GM19238 (cell line): ENCODE data around the gene MRGPRF.

Source experiments
- DNase-seq: peaks from one replicate; pipeline ENCODE4 v3.0.0; 2011; ENCODE audit warnings: low spot score; ENCODE audit not compliant: insufficient read length

The MRGPRF gene

GRCh38 chr11:68965901-68966853 is 46.9 kb downstream of the MRGPRF start:
- no peak for DNase-seq

DNA sequence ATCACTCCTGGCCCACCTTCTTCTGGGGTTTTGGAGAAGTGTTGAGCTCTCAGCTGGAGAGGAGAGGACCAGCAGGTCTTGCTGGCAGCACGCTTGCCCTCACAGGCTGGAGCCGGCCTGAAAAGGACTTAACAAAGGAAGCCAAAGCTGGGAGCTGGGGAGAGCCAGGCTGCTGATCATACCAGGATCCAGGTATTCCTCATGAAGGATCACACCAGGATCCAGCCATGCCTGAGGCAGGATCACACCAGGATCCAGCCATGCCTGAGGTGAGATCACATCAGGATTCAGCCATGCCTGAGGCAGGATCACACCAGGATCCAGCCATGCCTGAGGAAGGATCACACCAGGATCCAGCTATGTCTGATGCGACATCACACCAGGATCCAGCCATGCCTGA is 49.3 kb downstream of the MRGPRF start:
- DNase-seq = no peak

- DNase-seq = no peak
These were observed 50.4 kb downstream of the MRGPRF start for GRCh38 chr11:68962527-68963250.

DNA sequence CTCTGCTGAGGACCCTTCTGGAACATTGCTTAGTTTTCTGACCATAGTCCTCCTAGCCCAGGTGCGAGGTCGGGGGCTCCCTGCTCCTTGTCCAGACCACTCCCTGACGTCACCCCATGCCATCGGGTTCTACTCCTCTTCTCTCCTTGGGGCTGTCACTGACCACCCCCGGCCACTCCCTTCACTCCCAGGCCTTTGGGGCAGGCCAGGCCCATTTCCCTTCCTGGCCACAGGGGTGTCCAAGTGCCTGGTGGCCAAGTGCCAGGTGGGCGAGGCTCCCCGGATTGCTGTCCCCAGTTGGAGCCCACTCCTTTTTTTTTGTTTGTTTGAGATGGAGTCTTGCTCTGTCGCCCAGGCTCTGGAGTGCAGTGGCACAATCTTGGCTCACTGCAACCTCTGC is 51.8 kb downstream of the MRGPRF start:
- DNase-seq = no peak

DNA sequence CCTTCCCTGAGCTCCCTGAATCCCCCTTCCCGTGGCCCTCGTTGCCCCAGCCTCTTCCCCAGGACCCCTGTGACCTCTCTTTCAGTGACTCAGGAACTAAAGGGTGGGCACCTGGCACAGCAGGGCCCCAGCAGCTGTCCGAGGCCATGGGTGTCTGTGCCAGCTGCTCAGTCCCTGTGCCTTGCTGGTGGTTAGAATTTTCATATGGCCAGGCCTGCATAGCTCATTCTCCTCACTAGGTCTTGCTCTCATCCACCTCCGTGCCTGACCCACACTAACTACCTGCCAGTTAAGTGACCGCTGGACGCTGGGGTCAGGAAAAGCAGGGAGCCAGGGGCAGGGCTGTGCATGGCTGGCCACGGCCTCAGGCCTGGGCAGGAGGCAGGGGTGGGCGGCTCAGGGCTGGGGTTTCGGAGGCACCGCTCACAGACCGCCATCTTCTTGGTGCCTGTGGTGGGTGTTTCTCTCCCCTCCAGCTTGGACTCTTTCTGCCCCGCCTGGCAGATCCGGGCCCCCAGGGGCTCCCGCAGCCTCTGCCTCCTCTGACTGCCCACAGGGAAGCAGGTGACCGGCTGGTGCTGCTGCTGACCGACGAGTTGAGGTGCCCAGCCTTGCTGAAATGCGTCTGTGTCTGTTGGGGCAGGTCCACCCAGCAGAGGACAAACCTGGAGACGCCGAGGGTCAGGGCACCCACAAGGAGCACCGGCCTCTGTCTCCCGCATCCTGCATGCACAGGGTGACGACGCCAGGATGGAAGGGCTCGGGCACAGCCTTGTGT is 52.6 kb downstream of the MRGPRF start:
- no peak for DNase-seq

GRCh38 chr11:68959465-68960293 is 53.4 kb downstream of the MRGPRF start:
- no peak for DNase-seq

GRCh38 chr11:68958211-68958610 is 54.8 kb downstream of the MRGPRF start:
- no peak for DNase-seq

DNA sequence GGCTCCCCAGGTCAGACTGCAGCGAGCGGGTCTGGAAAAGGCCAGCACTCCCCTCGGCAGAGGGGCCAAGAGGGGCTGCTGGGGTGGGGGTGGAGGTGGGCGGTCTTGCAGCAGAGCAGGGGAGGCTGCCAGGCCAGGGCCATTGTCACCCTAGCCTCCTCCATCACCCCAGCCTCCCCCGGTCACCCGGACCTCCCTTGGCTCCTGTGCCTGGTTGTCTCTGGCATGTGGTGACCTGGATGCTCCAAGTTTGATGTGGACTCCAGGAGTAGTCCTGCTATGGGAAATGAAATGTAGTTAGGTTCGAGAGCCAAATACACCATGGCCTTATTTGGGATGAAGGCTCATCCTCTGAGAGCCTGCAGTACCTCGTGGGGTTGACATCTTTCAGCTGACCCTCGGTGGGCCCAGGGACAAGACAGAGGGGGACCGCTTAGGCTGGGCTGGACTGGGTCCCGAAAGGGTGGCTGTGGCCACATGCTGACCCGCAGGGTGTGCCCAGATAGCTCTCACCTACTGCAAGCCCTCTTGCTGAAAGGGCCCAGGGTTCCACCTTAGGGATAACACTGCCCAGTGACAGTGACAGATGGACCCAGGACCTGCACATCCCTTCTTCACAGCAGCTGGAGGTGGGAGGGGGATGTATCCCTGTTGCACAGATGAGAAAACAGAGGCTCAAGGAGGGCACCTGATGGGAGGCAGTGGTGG is 56.3 kb downstream of the MRGPRF start:
- no peak for DNase-seq

DNA sequence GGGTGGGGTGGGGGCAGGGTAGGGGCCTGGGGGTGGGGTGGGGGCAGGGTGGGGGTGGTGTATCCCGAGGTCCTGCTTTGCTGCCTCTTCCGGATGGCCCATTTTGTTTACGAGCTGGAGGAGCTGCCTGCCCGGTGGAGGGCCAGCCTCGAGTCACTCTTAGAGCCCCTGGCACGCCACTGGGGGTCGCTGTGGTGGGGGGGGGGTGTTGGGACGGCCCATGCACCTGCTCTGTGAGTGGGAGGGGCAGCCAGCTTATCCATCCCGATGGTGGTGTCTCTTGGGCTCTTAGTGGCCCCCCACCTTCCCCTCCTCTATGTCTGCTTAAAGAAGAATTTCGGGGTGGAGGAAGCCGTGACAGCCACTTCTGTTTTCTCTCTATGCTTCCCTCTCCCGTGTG is 56.9 kb downstream of the MRGPRF start:
- DNase-seq = no peak

DNA sequence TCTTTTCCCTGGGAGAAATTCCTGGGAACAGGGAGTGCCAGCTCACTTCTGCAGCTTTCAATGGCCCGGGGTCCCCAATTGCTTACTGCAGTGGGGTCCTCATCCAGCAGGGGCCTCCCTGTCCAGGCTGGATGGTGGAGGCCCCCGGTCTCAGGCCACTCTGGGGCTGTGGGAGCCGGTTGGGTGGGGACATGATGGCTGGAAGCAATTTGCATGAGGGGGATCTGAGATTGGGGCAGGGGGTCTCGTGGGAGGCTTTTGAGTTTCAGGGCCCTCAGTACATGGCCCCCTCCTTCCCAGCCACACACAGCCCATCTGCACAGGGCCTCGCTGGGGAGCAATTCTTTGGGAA is 57.5 kb downstream of the MRGPRF start:
- DNase-seq = no peak

- no peak for DNase-seq
These were observed 58.0 kb downstream of the MRGPRF start for GRCh38 chr11:68954836-68955606.
